LHCN-M2 (cell line): Measurements from ENCODE around the gene TBRG4. TPM values are rescaled to one million over a fixed set of nuclear protein-coding genes. Genes with fewer than 3 reads are reported as not detected.
A peak's percentile ranks its signal among the peaks of the same experiment; 100 is the strongest.

Experiments used
- DNase-seq: peaks from one replicate; pipeline ENCODE4 v3.0.0-alpha.2; 2012; ENCODE audit warnings: low read depth
- total RNA-seq: library from RNA; depleted of rRNA; stranded (reverse); fragments of >200 nt; gene quantifications from 2 replicates; pipeline ENCODE4 v1.2.3, GENCODE V29; 2014

Gene TBRG4
- total RNA-seq, 1 experiment from 2014 or later, result 120 TPM

DNA sequence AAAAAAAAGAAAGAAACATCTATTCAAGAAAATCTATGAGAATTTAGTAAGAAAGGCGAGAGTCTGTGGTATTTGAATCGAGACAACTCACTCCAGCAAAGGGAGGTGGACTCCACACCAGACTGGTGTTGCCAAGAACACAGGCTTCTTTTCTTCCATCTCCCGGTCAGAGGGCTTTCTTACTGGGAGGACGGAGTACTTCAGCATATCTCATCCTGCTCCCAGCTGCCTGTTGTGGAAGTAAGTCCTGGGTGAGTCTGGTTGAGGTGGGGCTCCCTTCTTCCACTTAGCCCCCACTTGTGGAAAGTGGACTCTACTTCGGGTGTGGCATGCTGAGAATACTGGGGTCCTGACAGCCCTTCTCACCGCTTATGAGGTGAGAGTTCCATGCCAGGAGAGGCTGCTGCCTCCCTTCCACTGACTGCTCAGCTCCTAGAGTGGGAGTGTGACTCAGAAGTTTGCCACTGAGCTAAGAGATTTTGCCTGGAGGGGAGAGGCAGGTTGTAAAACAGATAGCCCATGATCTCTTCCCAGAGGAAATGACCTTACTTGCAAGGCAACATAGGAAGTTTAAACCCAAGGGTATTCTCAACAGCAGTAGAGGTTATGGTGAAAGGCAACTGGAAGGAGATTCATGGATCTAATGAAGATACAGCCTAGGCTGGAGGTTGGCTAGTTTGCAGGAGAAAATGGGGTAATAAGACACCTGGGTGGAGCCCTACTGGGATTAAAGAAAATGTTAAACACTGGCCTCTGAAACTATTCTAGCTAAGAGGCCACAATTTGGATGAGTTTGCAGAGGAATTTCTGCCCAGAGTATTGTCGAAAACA is 19.2 kb downstream of the TBRG4 start:
- peak; percentile 40 for DNase-seq

DNA sequence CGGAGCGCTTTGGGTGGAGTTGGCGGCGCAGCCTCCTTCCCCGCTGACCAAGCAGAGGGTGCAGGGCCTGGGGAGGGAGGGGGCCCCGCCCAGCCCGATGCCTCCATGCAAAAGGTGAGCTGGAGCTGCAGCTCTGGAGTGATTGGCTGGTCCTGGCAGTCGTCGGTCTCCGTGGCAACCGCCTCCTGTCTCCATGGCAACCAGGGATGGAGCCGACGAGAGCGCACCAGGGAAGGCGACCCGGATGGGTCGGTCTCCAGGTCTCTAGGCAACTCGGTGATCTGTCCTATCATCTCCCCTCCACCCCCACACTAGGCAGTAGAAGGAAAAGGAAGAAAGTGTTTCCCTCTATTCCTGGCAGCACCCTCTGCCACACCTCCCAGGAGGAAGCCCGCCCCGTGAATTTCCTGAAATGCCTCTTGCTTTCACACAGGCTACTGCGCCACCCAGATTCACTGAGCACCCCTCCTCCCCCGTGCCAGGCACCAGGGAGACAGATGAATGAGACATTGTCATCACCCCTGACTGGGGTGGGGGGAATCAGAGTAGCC is 22.1 kb downstream of the TBRG4 start:
- DNase-seq, result peak; percentile 58

- DNase-seq, result no peak
These were observed 22.6 kb downstream of the TBRG4 start, which contains the start of gene NACAD for GRCh38 chr7:45088821-45089340. NACAD (minus strand) TSS chr7:45088969; CDS start chr7:45088894, 75 bp downstream.

GRCh38 chr7:45088146-45088701 is 23.3 kb downstream of the TBRG4 start:
- no peak for DNase-seq

DNA sequence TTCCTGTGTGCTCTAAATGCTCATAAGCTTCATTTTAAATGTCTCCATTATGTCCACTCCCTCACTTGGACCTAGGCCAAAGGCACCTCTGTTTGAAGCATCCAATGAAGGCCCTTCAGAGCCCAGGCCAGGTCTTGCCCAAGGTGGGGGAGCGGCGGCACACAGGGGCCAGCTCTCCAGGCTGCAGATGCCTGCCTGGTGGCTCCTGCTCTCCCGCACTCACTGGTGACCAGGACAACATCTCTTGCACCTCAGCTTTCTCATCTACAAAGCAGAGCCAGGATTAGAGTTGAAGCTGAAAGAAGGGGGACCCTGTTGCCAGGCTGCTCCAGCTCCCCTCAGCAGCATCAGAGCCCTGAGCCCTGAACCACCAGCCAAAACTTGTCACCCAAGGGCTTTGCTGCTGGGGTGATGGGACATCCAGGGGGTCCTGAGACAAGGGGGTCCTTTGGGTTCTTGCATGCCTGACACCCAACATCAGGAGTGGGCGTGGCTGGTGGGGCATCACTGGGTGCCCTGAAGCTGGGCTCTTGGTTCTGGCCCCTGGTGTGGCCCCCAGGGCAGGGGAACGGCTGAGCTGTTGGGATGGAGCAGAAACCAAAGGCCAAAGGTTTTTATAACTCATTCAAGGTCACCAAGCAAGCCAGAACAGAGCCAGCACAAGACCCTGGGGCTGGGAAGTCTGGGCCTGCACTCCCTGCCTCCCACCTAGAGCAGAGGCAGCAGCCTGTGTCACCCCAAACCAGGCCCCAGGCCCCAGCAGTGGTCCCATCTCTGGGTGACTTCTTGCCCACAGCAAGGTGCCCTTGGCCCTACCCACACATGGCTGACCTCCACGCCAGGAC is 24.0 kb downstream of the TBRG4 start:
- no peak for DNase-seq

GRCh38 chr7:45086331-45087065 is 25.0 kb downstream of the TBRG4 start:
- no peak for DNase-seq

DNA sequence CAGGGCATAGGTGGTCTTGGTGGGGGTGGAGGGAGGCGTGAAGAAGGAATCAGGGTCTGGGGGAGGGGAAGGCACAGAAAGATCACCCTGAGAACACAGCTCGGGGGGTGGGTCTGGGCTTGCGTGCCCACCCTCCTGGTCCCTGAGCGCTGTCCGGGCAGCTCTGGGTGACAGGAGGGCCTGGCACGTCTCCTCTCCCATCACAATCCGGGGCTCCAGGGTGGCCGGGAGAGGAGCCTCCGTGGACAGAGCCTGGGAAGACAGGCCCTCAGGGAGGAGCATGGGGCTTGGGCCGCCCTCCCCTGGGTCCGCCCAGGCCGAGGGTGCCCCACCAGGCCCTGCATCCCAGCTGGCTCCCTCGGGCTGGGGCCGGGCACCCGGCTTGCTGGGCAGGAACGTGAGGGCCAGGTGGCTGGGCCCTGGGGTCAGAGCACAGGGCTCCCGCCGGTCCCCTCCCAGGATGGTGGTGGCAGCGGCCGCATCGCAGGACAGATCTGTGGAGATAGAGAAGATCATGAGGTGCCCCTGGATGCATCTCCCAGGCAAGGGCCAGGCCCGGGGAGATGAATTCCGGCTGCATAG is 25.8 kb downstream of the TBRG4 start:
- DNase-seq, result no peak

DNA sequence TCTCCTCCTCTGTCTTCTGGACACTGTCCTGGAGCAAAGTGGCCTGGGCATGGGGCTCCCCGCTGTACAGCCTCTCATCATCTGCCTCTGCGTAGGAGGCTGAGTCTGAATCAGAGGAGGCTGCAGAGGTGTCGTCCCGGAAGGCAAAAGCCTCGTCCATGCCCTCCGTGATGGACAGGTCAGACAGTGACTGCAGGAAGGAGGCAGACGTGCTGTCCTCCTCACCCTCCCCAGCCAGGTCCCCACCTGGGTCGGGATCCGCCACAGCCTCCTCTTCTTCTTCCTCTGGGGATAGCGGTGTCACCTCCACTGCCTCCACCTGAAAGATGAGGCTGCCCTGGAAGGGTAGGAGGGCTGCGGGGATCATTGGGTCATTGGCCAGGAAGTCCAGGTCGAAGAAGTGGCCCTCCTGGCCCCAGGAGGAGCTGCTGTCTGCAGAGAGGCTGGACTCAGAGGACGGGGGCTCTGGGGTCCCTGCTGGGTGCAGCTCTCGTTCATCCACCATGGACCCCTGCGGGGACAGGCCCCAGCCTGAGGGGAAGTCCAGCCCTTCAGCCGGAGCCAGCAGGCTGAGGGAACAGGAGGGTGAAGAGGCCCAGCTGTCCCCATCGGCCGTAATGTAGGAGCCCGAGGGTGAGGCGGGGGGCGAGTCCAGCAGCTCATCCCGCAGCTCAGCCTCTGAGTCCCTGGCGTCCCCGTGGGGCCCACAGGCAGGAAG is 26.4 kb downstream of the TBRG4 start:
- DNase-seq, result no peak

GRCh38 chr7:45084336-45084735 is 27.2 kb downstream of the TBRG4 start:
- DNase-seq, result no peak

DNA sequence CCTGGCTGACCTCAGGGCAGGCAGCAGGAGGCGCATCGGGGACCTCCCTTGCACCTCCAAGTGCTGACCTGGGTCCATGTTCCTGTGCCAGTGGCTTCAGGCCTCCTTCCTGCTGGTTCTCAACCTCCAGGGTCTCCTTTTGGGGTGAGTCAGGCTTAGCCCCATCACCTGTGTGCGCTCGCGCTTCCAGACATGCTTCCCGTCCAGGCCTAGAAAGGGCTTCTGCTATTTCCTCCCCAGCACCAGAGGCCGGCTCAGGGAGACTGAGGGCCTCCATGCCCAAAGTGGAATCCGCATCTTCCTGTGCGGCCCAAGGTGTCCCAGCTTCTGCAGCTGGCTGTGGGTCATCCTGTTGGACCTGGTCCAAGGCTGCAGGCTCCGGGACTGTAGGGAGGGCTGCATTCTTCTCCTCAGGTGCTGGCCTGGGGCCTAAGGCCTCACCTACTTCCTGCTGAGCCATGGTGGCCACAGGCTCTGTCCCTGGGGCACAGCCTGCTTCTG is 28.6 kb downstream of the TBRG4 start:
- DNase-seq, result no peak

- peak; percentile 78 for DNase-seq
These were observed 29.3 kb downstream of the TBRG4 start for GRCh38 chr7:45082031-45082830.

DNA sequence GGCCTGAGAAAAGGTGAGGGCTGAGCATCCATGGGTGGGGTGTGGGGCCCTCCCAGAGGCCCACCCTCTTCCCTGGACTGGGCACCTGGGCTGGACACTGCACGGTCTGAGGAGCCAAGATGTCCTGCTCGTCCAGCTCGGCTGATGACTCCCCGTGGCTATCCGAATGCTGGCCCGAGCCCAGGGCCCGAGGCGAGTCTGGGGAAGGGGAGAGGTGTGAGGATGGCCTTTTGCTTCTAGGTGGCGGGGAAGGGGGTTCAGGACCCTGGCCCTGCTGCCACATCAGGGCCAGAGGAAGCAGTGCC is 29.9 kb downstream of the TBRG4 start:
- no peak for DNase-seq

DNA sequence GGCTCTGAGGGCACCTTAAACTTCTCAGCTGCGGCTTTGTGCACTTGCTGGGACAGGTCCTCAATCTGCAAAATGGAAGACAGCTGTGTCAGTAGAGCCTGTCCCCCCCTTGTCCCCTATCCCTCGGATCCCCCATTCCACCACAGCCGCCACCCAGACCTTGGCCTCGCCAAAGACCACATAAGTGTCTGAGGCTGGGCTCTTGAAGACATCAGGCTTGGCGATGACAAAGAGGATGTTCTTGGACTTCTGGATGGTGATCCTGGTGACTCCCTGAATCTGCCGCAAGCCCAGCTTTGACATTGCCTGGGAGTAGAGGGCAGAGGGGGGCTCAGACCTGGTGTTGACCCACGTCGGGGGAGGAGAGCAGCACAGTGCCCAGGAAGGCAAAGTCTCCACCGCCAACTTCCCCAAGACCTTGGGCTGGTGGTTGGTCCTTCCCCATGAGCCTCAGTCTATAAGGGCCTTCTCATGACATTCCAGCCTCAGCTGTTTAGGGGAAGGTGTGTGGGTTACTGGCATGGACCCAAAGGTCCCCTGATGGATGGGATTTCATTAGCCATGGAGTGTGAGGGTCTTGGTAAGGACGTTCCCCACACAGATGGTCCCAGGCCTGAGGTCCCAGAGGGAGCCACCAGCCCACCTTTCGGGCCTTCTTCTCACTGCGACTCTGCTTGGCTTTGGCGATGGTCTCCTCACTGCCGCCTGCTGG is 30.4 kb downstream of the TBRG4 start:
- no peak for DNase-seq

GRCh38 chr7:45080265-45080957 is 31.1 kb downstream of the TBRG4 start:
- DNase-seq, result no peak

GRCh38 chr7:45078125-45078681 is 33.3 kb downstream of the TBRG4 start:
- DNase-seq, result no peak

- DNase-seq, result no peak
These were observed 33.9 kb downstream of the TBRG4 start for GRCh38 chr7:45077579-45077978.

DNA sequence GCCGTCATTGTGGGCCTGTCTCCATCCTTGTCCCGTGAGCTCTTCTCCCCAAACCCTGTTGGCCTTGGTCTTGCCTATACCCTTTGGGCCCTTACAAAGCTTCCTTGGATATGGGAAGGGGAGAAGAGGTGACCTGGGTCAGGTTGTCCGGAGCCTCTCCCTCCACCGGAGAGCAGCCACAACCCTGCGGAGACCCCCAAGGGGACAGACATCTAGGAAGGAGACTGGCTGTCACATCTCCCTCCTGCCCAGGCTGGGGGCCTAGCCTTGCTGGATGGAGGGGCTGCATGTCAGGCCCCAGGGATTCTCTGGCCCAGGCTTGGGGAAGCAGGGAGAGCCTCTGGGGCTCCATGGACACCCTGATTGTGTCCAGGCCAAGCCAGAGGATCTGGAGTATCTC is 34.6 kb downstream of the TBRG4 start:
- DNase-seq, result no peak
